Brain microvascular endothelial cell (primary cell): ENCODE results near the gene BEX5.
"Not testable (repeated sequence)": the region's sequence is repeated elsewhere in the genome, so short reads cannot be mapped to it uniquely, and the experiment has no call there.

Source experiments
- DNase-seq: peaks from one replicate; pipeline ENCODE4 v3.0.0-alpha.2; 2020
- H3K27ac ChIP-seq: fragments of 250-450 bp; sonication (Bioruptor Pico); 2 replicates; pipeline ENCODE4 v1.5.1; 2020; ENCODE audit warnings: mild to moderate bottlenecking, moderate library complexity
- H3K27me3 ChIP-seq: fragments of 250-450 bp; sonication (Bioruptor Pico); replicated peaks from 2 replicates; pipeline ENCODE4 v1.5.1; 2020; ENCODE audit warnings: mild to moderate bottlenecking
- H3K36me3 ChIP-seq: fragments of 250-450 bp; sonication (Bioruptor Pico); replicated peaks from 2 replicates; pipeline ENCODE4 v1.5.1; 2020; ENCODE audit warnings: mild to moderate bottlenecking
- H3K4me3 ChIP-seq: 2 replicates; pipeline ENCODE4 v1.5.1; 2011; ENCODE audit warnings: low read depth, mild to moderate bottlenecking, control low read depth, low read length, moderate library complexity
- CTCF ChIP-seq: IDR thresholded peaks from 2 replicates; pipeline ENCODE4 v1.5.1; 2011; ENCODE audit warnings: low read depth, mild to moderate bottlenecking, moderate library complexity, low read length, control low read depth, inconsistent platforms; ENCODE audit errors: missing control alignments
- in situ Hi-C: cut with HindIII; loops from 2 replicates; pipeline ENCODE4 v1.10.0; 2017; ENCODE audit warnings: low sequenced_read_pairs, low pct_ligation_motif_present

Gene BEX5

GRCh38 chrX:102155806-102156179 lies at the start of gene BEX5:
Gene BEX5, minus strand, starts transcription at chrX:102155977. Its CDS starts 1,712 bp downstream, at chrX:102154265.
- no peak for DNase-seq
- peak within 1 kb of the TSS; percentile 5 for H3K4me3 ChIP-seq
- no peak within 1 kb of the TSS for H3K27ac ChIP-seq
- no peaks in the 10 kb centered on the region for H3K36me3 ChIP-seq
- TF ChIP-seq CTCF, result no peak
- H3K27me3 ChIP-seq, result no peaks in the 10 kb centered on the region
- in situ Hi-C loops, result no loop called here

DNA sequence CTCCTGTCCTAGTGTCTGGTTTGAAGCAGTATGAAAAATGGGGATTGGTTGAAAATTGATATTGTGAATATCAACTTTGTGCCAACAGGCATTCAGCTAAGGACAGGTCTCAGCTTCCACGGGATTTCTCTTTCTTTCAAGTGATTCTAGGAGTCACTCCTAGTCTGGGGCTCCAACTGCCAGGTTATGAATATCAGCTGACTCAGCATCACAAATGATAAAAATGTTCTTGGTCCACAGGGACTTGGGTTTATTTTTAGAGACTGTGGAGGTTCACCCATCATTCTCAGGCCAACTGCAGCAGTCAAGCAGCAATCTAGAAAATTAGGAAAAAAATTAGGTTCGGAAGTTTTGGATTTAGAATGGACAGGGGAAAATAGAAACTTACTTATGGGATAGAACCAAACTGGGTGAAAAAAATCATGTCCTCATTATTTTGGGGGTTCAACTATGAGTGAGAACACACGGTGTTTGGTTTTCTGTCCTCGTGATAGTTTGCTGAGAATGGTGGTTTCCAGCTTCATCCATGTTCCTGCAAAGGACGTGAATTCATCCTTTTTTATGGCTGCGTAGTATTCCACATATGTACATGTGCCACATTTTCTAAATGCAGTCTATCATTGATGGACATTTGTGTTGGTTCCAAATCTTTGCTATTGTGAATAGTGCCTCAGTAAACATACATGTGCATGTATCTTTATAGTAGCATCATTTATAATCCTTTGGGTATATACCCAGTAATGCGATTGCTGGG lies 30.4 kb upstream of the BEX5 start:
- in situ Hi-C loops, result no loop called here
- no peak for TF ChIP-seq CTCF
- Histone ChIP-seq H3K36me3 (no peaks in the 10 kb centered on the region), H3K4me3 (no peak overlapping the region), H3K27me3 (no peaks in the 10 kb centered on the region), H3K27ac (no peak overlapping the region)
- DNase-seq, result no peak

DNA sequence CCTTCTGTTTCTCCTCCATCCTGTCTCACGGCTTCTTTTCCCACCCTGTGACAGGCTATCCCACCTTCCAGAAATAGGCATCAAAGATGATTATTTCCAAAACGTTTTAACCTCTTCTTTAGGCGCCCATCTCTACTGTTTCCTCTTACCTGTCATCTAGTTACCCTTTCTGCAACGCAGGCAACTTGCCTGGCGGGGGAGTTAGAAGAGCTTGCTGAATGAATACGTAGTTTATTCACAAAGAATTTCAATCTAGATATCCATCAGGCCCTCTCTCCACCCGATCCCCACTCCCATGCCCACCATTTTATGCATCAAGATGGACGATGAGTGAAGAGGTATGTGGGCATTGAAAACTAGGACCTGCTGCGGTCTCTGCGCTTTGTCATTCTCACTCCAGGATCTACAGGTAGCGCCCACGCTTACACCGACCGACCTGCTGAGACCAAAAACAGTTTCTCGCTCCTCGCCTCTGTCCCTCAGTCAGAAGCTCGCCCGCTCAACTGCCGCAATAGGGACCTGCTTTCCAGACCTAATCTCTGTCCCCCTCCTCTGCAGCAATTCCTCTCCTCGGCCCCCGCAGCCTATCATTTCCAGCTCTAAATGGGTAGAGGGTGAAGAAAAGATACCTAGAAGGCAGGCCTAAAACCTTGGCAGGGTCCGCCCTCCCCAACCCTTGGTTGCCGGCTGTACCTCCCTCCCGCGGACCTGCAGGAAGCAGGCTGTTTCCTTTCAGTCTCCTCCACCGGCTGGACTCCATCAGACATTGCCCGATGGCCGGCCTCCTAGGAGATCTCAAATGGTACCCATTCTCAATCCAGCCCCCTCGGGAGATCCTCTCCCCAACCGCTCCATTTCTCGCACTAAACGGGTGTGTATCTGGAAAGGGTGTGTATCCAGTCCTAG lies 624 bp downstream of the BEX5 start:
- Histone ChIP-seq H3K36me3 (no peaks in the 10 kb centered on the region), H3K4me3 (peak overlapping the region; percentile 5), H3K27ac (no peak overlapping the region), H3K27me3 (no peaks in the 10 kb centered on the region)
- no peak for TF ChIP-seq CTCF
- no peak for DNase-seq
- in situ Hi-C loops, result no loop called here

- Histone ChIP-seq H3K36me3 (no peaks in the 10 kb centered on the region), H3K27ac (no peak overlapping the region), H3K4me3 (no peak overlapping the region), H3K27me3 (no peaks in the 10 kb centered on the region)
- DNase-seq, result no peak
- no peak for TF ChIP-seq CTCF
- in situ Hi-C loops, result no loop called here
These were observed 1.4 kb downstream of the BEX5 start for GRCh38 chrX:102154218-102154860.

- H3K27me3 ChIP-seq, H3K4me3 ChIP-seq, in situ Hi-C loops, H3K36me3 ChIP-seq, H3K27ac ChIP-seq, DNase-seq: not testable (repeated sequence)
These were observed 13.5 kb downstream of the BEX5 start, which contains the start of gene TCEAL6 for GRCh38 chrX:102142274-102142673. Gene TCEAL6, minus strand, starts transcription at chrX:102142481.

DNA sequence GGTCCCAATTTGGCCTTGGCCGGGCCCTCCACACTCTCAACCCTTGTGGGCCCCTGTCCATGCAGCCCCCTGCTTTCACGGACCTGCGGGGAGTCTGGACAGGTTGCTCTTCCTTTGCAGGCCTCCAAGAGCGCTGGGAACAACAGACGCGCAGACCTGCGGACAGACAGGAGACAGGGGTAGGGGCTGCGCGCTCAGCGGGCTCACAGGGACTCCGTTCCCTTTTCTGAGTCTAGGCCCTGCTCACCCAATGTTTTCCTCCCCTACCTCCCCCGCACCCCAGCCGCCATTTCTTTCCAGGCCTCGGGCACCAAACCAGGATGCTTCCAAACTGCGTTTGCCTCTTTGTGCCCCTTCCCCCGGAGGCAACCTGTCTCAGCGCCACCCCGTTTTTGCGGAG lies 14.1 kb downstream of the BEX5 start:
- H3K4me3 ChIP-seq, DNase-seq, in situ Hi-C loops, H3K27me3 ChIP-seq, H3K36me3 ChIP-seq, H3K27ac ChIP-seq: not testable (repeated sequence)

GRCh38 chrX:102140876-102141275 lies 14.9 kb downstream of the BEX5 start:
- H3K36me3 ChIP-seq, in situ Hi-C loops, DNase-seq: not testable (repeated sequence)

More at GRCh38 chrX:102140876-102141275, 14.9 kb downstream of the BEX5 start:
- H3K27ac ChIP-seq, H3K4me3 ChIP-seq, H3K27me3 ChIP-seq: not testable (repeated sequence)
